Fibroblast of the aortic adventitia (primary cell): ENCODE measurements around the gene PNMA8C. TPM values are rescaled to one million over a fixed set of nuclear protein-coding genes. Genes with fewer than 3 reads are reported as not detected.

Experiments used
- DNase-seq: peaks from one replicate; pipeline ENCODE4 v3.0.0-alpha.2; 2010; ENCODE audit warnings: low read depth
- H3K4me3 ChIP-seq: 2 replicates; pipeline ENCODE4 v1.5.1; 2011; ENCODE audit warnings: low read depth, mild to moderate bottlenecking, control low read depth, low read length, moderate library complexity
- total RNA-seq: library from RNA; depleted of rRNA; stranded (reverse); fragments of >200 nt; gene quantifications from 2 replicates; pipeline ENCODE4 v1.2.3, GENCODE V29; 2012; ENCODE audit warnings: low replicate concordance
- TF ChIP-seq, protein P1 (sequence below): IDR thresholded peaks from 2 replicates; pipeline ENCODE4 v1.5.1; 2011; ENCODE audit warnings: mild to moderate bottlenecking, low read length, control low read depth, inconsistent platforms; ENCODE audit not compliant: insufficient read depth

Gene PNMA8C
- total RNA-seq, 1 donor: not detected

DNA sequence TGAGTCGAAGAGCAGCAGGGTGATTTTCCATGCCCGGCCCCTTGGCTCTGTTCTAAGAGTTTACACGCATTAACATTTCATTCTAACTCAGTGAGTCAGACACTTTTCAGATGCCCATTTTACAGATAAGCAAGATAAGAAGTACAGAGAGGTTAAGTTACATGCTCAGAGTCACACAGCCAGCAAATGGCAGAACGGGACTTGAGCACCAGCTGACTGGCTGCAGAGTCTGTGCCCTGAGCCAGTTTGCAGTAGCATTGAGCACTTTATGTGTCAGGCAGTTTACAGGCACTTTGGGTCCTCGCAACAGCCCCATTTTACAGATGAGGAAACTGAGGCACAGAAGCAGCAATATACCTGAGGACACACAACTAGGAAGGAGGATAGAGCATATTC, 34.3 kb downstream of the PNMA8C start:
- DNase-seq: peak; percentile 52
- TF ChIP-seq, protein P1, sequence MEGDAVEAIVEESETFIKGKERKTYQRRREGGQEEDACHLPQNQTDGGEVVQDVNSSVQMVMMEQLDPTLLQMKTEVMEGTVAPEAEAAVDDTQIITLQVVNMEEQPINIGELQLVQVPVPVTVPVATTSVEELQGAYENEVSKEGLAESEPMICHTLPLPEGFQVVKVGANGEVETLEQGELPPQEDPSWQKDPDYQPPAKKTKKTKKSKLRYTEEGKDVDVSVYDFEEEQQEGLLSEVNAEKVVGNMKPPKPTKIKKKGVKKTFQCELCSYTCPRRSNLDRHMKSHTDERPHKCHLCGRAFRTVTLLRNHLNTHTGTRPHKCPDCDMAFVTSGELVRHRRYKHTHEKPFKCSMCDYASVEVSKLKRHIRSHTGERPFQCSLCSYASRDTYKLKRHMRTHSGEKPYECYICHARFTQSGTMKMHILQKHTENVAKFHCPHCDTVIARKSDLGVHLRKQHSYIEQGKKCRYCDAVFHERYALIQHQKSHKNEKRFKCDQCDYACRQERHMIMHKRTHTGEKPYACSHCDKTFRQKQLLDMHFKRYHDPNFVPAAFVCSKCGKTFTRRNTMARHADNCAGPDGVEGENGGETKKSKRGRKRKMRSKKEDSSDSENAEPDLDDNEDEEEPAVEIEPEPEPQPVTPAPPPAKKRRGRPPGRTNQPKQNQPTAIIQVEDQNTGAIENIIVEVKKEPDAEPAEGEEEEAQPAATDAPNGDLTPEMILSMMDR: no peak
- no peak overlapping the region for H3K4me3 ChIP-seq

DNA sequence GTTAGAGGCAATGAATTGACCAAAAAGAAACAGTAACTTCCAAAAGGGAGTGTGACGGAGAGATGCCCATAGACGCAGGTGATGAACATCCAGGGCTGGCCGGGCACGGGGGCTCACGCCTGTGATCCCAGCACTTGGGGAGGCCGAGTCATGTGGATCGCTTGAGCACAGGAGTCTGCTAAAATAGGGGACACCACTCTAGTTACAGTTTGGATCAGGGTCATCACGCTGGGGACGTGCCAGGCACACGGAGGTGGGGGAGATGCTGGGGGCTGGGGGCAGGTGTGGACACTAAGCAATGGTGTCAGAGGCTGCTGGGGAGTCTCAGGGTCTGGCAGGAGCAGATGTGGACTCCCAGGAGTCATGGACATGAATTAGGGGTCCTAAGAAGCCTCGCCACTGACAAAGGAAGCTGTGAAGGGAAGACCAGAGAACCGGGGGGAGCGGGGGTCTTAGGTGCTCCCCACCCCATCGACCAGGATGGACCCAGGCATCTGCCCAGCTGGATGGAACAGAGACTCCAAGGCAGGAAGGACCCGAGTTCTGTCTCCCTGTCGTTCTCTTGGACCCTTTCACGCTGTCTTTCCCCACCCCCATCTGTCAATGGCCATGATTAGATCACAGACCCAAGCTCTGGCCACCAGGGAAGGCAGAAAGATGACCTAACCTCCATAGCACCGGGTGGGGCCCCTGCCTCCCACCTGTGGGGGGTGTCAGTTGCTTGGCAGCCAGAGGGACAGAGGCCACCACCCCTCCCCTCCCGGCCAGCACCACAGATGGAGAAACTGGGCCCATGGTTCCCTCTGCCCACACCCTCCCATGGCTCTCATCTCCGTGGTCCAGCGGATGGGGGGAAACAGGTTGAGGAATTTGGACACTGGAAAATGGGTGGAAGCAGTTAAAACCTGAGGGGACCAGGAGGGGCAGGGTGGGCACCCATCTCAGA, 35.0 kb downstream of the PNMA8C start:
- TF ChIP-seq, protein P1: no peak
- DNase-seq: no peak
- no peak overlapping the region for H3K4me3 ChIP-seq

DNA sequence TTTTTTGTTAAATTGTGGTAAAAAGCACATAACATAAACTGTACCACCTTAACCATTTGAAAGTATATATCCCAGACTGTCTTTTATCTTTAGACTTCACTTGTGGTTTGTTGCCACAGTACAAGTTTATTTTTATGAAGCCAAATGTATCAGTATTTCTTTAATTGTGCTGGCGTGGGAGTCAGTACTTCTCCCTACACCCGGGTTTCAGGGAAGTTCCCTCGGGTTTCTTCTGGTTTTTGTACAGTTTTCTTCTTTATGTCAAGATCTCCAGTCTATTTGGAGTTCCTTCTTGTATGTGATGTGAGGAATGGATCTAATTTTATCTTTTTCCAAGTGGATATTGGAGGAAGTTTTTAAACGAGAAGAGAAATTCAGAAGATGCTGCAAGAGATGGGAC, 35.9 kb downstream of the PNMA8C start:
- TF ChIP-seq, protein P1: no peak
- H3K4me3 ChIP-seq: no peak overlapping the region
- peak; percentile 49 for DNase-seq

DNA sequence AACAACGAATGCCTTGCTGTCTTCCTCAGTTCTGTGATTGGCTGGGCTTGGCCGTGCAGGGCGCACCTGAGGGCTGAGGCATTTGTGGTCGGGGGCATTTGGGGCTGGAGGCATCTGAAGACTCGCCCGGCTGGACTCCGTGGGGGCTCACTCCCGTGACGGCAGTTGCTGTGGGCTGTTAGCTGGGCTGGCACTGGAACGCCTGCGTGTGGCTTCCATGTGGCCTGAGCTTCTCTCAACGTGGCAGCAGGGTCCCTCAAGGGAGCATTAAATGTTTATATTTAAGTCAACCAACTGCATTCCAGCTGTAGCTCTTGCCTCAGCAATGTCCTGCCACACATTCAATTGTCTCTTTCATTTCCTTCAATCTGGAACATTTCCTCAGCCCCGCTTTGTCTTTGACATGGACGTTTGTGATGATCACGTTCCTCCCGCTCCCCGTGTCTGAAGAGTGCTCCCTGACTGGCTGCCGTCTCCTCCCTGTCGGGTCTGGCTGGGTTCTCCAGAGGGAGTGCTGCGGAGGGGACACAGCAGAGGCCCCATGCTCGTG, 36.4 kb downstream of the PNMA8C start:
- peak; percentile 67 for DNase-seq
- H3K4me3 ChIP-seq: no peak overlapping the region
- TF ChIP-seq, protein P1: no peak

DNA sequence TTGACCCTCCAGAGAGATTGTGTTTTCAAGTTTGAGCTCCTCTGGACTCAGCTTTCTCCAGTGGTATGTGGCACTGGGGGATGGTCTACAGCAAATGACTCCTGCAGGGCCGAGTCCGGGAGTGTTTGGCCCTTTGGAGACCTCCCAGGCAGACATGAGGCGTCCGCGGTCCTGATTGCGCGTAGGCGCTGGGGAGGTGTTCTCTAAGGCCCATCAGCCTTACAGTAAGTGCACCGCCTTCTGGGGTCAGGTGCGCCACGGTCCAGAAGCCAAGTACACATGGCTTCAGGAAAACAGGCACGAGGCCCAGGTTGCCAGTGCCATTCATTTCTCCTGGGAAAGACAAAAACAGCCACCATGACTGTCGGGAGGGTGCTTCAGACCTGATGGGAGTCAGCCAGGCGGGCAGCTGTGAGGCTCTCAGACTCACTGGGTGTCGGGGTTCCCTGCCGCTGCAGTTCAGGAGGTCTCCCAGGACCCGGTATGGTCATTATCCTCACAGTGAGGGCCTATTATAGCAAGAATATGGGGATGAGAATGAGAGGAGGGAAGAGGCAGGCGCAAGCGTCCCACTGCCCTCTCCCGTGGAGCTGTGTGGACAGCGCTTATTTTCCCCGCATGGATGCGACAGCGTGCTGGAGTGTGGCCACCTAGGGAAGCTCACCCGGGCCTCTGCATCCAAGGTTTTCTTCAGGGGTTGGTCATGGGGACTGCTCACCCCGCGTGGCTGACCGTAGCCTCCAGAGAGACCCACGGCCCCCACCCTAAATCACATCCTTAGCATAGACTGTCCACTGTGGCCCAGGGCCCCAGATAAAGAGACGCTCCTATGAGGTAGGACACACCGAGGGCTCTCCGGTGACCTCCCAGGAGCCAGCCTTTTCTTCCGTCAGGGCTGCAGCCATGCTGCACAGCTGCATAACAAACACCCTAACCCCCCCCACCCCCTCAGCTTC, 37.2 kb downstream of the PNMA8C start:
- no peak for DNase-seq
- TF ChIP-seq, protein P1: no peak
- no peak overlapping the region for H3K4me3 ChIP-seq

DNA sequence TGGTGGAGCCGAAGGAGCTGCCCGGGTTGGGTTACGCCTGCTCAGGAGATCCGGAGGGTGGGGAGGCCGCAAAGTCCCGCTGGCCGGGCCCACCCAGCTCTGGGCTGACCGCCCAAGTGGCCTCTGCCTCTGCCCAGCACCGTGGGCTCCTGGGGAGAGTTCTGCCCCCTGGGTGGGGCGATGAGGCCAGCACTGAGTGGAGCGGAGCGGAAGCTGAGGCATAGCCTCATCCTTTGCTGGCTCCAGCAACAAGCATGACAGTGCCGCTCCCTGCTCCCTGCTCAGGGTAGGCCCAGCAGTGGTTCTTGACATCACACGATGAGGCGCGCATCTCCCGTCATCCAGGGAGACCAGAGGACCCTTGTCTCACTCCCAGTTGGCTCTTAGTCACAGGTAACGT, 37.9 kb downstream of the PNMA8C start:
- no peak overlapping the region for H3K4me3 ChIP-seq
- TF ChIP-seq, protein P1: no peak
- DNase-seq: peak; percentile 85
